Large intestine (tissue), 3 donors: Measurements from ENCODE around the gene GCK. TPM values are rescaled to one million over a fixed set of nuclear protein-coding genes. Genes with fewer than 3 reads are reported as not detected.

Source experiments
- DNase-seq, 2 donors: peaks; one replicate each; pipeline versions ENCODE4 v3.0.0 to v3.0.0-alpha.2; 2013
- H3K27ac ChIP-seq: one replicate; pipeline ENCODE4 v1.5.1; 2013; ENCODE audit warnings: low read length
- H3K27me3 ChIP-seq: 2 replicates; pipeline ENCODE4 v1.6.1; 2013; ENCODE audit warnings: low read length; ENCODE audit not compliant: control insufficient read depth, insufficient read depth
- H3K36me3 ChIP-seq: 2 replicates; pipeline ENCODE4 v1.6.1; 2013; ENCODE audit warnings: low read length; ENCODE audit not compliant: control insufficient read depth, insufficient read depth
- H3K4me1 ChIP-seq: one replicate; pipeline ENCODE4 v1.6.1; 2013; ENCODE audit warnings: low read length; ENCODE audit not compliant: control insufficient read depth, insufficient read depth
- H3K4me3 ChIP-seq: one replicate; pipeline ENCODE4 v1.5.1; 2013; ENCODE audit warnings: low read length
- H3K9me3 ChIP-seq: one replicate; pipeline ENCODE4 v1.6.1; 2013; ENCODE audit warnings: mild to moderate bottlenecking, low read depth, low read length, moderate library complexity; ENCODE audit not compliant: control insufficient read depth
- WGBS: methylation state at CpG from one replicate; pipeline ENCODE4 v1.1.5; 2013; ENCODE audit warnings: low lambda C conversion rate; ENCODE audit not compliant: insufficient coverage; 5-methylcytosine and 5-hydroxymethylcytosine counted together
- polyA plus RNA-seq: library from polyadenylated mRNA; unstranded; fragments of 120-200 nt; gene quantifications from one replicate; pipeline ENCODE4 v1.2.1, GENCODE V29; 2013

GCK gene
- polyA plus RNA-seq, 1 donor = 2.3 TPM

GRCh38 chr7:44191171-44191570 lies 1.9 kb upstream of the GCK start:
- Histone ChIP-seq H3K27ac (no peak overlapping the region), H3K9me3 (no peaks in the 10 kb centered on the region), H3K4me3 (no peak overlapping the region), H3K27me3 (peaks cover 10% of the 10 kb centered on the region), H3K36me3 (no peaks in the 10 kb centered on the region), H3K4me1 (no peaks in the 10 kb centered on the region)
- no CpG with 5 or more reads among the region's 5 CpGs for WGBS
- DNase-seq = no peak

- H3K36me3 ChIP-seq = no peaks in the 10 kb centered on the region
- peaks cover 10% of the 10 kb centered on the region for H3K27me3 ChIP-seq
- no peak for DNase-seq
- H3K4me3 ChIP-seq = no peak overlapping the region
- WGBS = 100% methylated on average over 2 of the region's 14 CpGs
- H3K27ac ChIP-seq = no peak overlapping the region
- H3K4me1 ChIP-seq = no peaks in the 10 kb centered on the region
- H3K9me3 ChIP-seq = no peaks in the 10 kb centered on the region
Measured at GRCh38 chr7:44189993-44190872, 994 bp upstream of the GCK start.

- H3K9me3 ChIP-seq = no peaks in the 10 kb centered on the region
- no peak overlapping the region for H3K27ac ChIP-seq
- H3K4me1 ChIP-seq = no peaks in the 10 kb centered on the region
- H3K36me3 ChIP-seq = no peaks in the 10 kb centered on the region
- WGBS = 90% methylated on average over 2 of the region's 16 CpGs
- no peak overlapping the region for H3K4me3 ChIP-seq
- DNase-seq = no peak
- H3K27me3 ChIP-seq = peaks cover 10% of the 10 kb centered on the region
Measured at GRCh38 chr7:44188480-44189225, 586 bp downstream of the GCK start.

- WGBS = no CpG with 5 or more reads among the region's 9 CpGs
- DNase-seq = no peak
- H3K4me1 ChIP-seq = no peaks in the 10 kb centered on the region
Measured at GRCh38 chr7:44187636-44188416, 1.4 kb downstream of the GCK start.

GRCh38 chr7:44186736-44187135 lies 2.5 kb downstream of the GCK start:
- Histone ChIP-seq H3K27ac (no peak overlapping the region), H3K27me3 (peaks cover 3% of the 10 kb centered on the region), H3K4me1 (no peaks in the 10 kb centered on the region), H3K36me3 (no peaks in the 10 kb centered on the region), H3K9me3 (no peaks in the 10 kb centered on the region), H3K4me3 (no peak overlapping the region)
- DNase-seq = no peak
- no CpG with 5 or more reads among the region's 5 CpGs for WGBS

More at GRCh38 chr7:44187636-44188416, 1.4 kb downstream of the GCK start:
- Histone ChIP-seq H3K9me3 (no peaks in the 10 kb centered on the region), H3K27ac (no peak overlapping the region), H3K4me3 (no peak overlapping the region), H3K36me3 (no peaks in the 10 kb centered on the region), H3K27me3 (peaks cover 10% of the 10 kb centered on the region)

GRCh38 chr7:44185729-44186128 lies 3.5 kb downstream of the GCK start:
- WGBS = no CpG with 5 or more reads among the region's 5 CpGs
- DNase-seq = no peak
- H3K9me3 ChIP-seq = no peaks in the 10 kb centered on the region
- peaks cover 2% of the 10 kb centered on the region for H3K27me3 ChIP-seq
- H3K4me3 ChIP-seq = no peak overlapping the region
- H3K36me3 ChIP-seq = no peaks in the 10 kb centered on the region
- no peak overlapping the region for H3K27ac ChIP-seq
- H3K4me1 ChIP-seq = no peaks in the 10 kb centered on the region

- WGBS = 94% methylated on average over 2 of the region's 2 CpGs
- Histone ChIP-seq H3K36me3 (no peaks in the 10 kb centered on the region), H3K4me1 (no peaks in the 10 kb centered on the region), H3K4me3 (no peak overlapping the region), H3K9me3 (no peaks in the 10 kb centered on the region), H3K27me3 (peaks cover 2% of the 10 kb centered on the region), H3K27ac (no peak overlapping the region)
- DNase-seq = no peak
Measured at GRCh38 chr7:44184873-44185446, 4.3 kb downstream of the GCK start.

- DNase-seq = no peak
- Histone ChIP-seq H3K9me3 (no peaks in the 10 kb centered on the region), H3K4me3 (no peak overlapping the region), H3K27ac (no peak overlapping the region), H3K27me3 (peaks cover 2% of the 10 kb centered on the region), H3K4me1 (no peaks in the 10 kb centered on the region), H3K36me3 (no peaks in the 10 kb centered on the region)
- WGBS = 45% methylated on average over 2 of the region's 16 CpGs
Measured at GRCh38 chr7:44184206-44184872, 4.9 kb downstream of the GCK start.

GRCh38 chr7:44183386-44183785 lies 5.9 kb downstream of the GCK start:
- H3K4me3 ChIP-seq = no peak overlapping the region
- peaks cover 2% of the 10 kb centered on the region for H3K27me3 ChIP-seq
- DNase-seq = no peak
- H3K27ac ChIP-seq = no peak overlapping the region
- H3K4me1 ChIP-seq = no peaks in the 10 kb centered on the region
- no CpG with 5 or more reads among the region's 2 CpGs for WGBS
- H3K9me3 ChIP-seq = no peaks in the 10 kb centered on the region
- no peaks in the 10 kb centered on the region for H3K36me3 ChIP-seq
